ENCODE measurements around the gene DISC1.

GRCh38 chr1:231715816-231716722, 89.5 kb downstream of the DISC1 start:
- TF ChIP-seq CTCF (conservative IDR thresholded peaks at IDR 0.05; ENCODE audit: low read depth, low read length), result no peak
- no peak for TF ChIP-seq EZH2 (IDR thresholded peaks at IDR 0.05; ENCODE audit: borderline replicate concordance, low read depth, low read length, poor library complexity, severe bottlenecking)
